GM12891 (cell line): ENCODE results near the gene RAI1.
A peak's percentile ranks its signal among the peaks of the same experiment; 100 is the strongest.

ENCODE experiments used
- DNase-seq: peaks from one replicate; pipeline ENCODE4 v3.0.0; 2011; ENCODE audit warnings: low spot score; ENCODE audit not compliant: insufficient read length
- FAIRE-seq: peaks from 2 replicates; lab custom pipeline; 2011; peaks lifted over from hg19 to GRCh38; lab: Jason Lieb, UNC
- PAX5 ChIP-seq: IDR thresholded peaks from 2 replicates; pipeline ENCODE4 v1.6.1; 2011; ENCODE audit warnings: low read length, moderate library complexity, mild to moderate bottlenecking; ENCODE audit not compliant: insufficient read depth, severe bottlenecking
- POLR2A ChIP-seq: IDR thresholded peaks from 2 replicates; pipeline ENCODE4 v1.6.1; 2011; ENCODE audit warnings: low read depth, low read length, control low read depth
- POLR2AphosphoS5 ChIP-seq: IDR thresholded peaks from 2 replicates; pipeline ENCODE4 v1.6.1; 2011; ENCODE audit warnings: low read depth, low read length, control low read depth
- POU2F2 ChIP-seq: IDR thresholded peaks from 2 replicates; pipeline ENCODE4 v1.6.1; 2011; ENCODE audit warnings: low read depth, mild to moderate bottlenecking, control low read depth, low read length, moderate library complexity
- SPI1 ChIP-seq: IDR thresholded peaks from 2 replicates; pipeline ENCODE4 v1.6.1; 2011; ENCODE audit warnings: low read depth, low read length, control low read depth
- TAF1 ChIP-seq: IDR thresholded peaks from 2 replicates; pipeline ENCODE4 v1.6.1; 2011; ENCODE audit warnings: low read depth, low read length, control low read depth

The RAI1 gene

DNA sequence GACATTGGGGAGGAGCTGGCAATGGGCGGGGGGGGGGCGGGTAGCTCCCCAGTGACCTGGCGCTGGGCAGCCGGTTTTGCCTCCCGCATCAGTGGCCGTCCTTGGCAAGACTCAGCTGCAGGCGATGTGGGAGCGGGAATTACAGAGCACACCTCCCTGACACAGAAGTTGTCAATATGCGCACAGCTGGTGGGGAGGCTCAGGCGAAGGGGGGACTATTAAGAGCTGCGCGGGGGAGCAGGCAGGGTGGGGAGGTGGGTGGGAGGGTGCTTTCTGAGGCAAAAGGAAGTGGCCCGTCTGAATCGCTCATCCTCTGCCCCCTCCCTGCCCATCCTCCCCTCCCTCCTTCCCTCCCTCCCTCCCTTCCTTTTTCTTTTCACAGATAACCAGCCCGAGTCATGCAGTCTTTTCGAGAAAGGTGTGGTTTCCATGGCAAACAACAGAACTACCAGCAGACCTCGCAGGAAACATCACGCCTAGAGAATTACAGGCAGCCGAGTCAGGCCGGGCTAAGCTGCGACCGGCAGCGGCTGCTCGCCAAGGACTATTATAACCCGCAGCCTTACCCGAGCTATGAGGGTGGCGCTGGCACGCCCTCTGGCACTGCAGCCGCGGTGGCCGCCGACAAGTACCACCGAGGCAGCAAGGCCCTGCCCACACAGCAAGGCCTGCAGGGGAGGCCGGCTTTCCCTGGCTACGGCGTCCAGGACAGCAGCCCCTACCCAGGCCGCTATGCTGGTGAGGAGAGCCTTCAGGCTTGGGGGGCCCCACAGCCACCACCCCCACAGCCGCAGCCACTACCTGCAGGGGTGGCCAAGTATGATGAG lies 111.5 kb downstream of the RAI1 start:
- no peak for DNase-seq
- TF ChIP-seq POLR2A = no peak
- TF ChIP-seq SPI1 = no peak
- no peak for TF ChIP-seq POLR2AphosphoS5
- TF ChIP-seq TAF1 = no peak
- no peak for TF ChIP-seq POU2F2
- TF ChIP-seq PAX5 = no peak
- FAIRE-seq = peak; percentile 80

DNA sequence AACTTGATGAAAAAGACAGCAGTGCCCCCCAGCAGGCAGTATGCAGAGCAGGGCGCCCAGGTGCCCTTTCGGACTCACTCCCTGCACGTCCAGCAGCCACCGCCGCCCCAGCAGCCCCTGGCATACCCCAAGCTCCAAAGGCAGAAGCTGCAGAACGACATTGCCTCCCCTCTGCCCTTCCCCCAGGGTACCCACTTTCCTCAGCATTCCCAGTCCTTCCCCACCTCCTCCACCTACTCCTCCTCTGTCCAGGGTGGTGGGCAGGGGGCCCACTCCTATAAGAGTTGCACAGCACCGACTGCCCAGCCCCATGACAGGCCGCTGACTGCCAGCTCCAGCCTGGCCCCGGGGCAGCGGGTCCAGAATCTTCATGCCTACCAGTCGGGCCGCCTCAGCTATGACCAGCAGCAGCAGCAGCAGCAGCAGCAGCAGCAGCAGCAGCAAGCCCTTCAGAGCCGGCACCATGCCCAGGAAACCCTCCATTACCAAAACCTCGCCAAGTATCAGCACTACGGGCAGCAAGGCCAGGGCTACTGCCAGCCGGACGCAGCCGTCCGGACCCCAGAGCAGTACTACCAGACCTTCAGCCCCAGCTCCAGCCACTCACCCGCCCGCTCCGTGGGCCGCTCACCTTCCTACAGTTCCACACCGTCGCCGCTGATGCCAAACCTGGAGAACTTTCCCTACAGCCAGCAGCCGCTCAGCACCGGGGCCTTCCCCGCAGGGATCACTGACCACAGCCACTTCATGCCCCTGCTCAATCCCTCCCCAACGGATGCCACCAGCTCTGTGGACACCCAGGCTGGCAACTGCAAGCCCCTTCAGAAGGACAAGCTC lies 112.3 kb downstream of the RAI1 start:
- DNase-seq (no peak), FAIRE-seq (no peak)
- TF ChIP-seq TAF1 (no peak), SPI1 (no peak), POU2F2 (no peak), POLR2AphosphoS5 (no peak), PAX5 (no peak), POLR2A (no peak)

DNA sequence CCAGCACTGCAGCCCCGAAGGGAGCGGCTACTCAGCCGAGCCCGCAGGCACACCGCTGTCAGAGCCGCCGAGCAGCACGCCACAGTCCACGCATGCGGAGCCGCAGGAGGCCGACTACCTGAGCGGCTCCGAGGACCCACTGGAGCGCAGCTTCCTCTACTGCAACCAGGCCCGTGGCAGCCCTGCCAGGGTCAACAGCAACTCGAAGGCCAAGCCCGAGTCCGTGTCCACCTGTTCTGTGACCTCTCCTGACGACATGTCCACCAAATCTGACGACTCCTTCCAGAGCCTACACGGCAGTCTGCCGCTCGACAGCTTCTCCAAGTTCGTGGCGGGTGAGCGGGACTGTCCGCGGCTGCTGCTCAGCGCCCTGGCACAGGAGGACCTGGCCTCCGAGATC lies 113.1 kb downstream of the RAI1 start:
- FAIRE-seq = no peak

GRCh38 chr17:17795296-17795695 lies 114.0 kb downstream of the RAI1 start:
- TF ChIP-seq SPI1 (no peak), POLR2AphosphoS5 (no peak), TAF1 (no peak), POU2F2 (no peak), POLR2A (no peak), PAX5 (no peak)
- FAIRE-seq (no peak), DNase-seq (no peak)

More for the DNA sequence above, 113.1 kb downstream of the RAI1 start:
- TF ChIP-seq POLR2A (no peak), TAF1 (no peak), PAX5 (no peak), POU2F2 (no peak), SPI1 (no peak), POLR2AphosphoS5 (no peak)
- DNase-seq = no peak

GRCh38 chr17:17795946-17796786 lies 114.9 kb downstream of the RAI1 start:
- FAIRE-seq = no peak
- TF ChIP-seq PAX5 (no peak), POU2F2 (no peak), SPI1 (no peak), POLR2A (no peak), TAF1 (no peak), POLR2AphosphoS5 (no peak)
- no peak for DNase-seq

DNA sequence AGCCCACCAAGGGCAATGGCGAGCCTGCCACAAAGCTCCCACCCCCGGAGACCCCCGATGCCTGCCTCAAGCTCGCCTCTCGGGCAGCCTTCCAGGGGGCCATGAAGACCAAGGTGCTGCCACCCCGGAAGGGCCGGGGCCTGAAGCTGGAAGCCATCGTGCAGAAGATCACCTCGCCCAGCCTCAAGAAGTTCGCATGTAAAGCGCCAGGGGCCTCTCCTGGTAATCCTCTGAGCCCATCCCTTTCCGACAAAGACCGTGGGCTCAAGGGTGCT lies 115.5 kb downstream of the RAI1 start:
- FAIRE-seq (no peak), DNase-seq (no peak)
- TF ChIP-seq POLR2A (no peak), TAF1 (no peak), PAX5 (no peak), SPI1 (no peak), POU2F2 (no peak), POLR2AphosphoS5 (no peak)

- DNase-seq (no peak), FAIRE-seq (no peak)
- no peak for TF ChIP-seq SPI1
- TF ChIP-seq TAF1 = no peak
- TF ChIP-seq POLR2A = no peak
- TF ChIP-seq POU2F2 = no peak
- no peak for TF ChIP-seq PAX5
- no peak for TF ChIP-seq POLR2AphosphoS5
These were observed 116.0 kb downstream of the RAI1 start for GRCh38 chr17:17797119-17797809.

- TF ChIP-seq SPI1 (no peak), POLR2A (no peak), POU2F2 (no peak), POLR2AphosphoS5 (no peak), PAX5 (no peak), TAF1 (no peak)
- FAIRE-seq = no peak
- DNase-seq = no peak
These were observed 116.8 kb downstream of the RAI1 start for GRCh38 chr17:17798010-17798556.

DNA sequence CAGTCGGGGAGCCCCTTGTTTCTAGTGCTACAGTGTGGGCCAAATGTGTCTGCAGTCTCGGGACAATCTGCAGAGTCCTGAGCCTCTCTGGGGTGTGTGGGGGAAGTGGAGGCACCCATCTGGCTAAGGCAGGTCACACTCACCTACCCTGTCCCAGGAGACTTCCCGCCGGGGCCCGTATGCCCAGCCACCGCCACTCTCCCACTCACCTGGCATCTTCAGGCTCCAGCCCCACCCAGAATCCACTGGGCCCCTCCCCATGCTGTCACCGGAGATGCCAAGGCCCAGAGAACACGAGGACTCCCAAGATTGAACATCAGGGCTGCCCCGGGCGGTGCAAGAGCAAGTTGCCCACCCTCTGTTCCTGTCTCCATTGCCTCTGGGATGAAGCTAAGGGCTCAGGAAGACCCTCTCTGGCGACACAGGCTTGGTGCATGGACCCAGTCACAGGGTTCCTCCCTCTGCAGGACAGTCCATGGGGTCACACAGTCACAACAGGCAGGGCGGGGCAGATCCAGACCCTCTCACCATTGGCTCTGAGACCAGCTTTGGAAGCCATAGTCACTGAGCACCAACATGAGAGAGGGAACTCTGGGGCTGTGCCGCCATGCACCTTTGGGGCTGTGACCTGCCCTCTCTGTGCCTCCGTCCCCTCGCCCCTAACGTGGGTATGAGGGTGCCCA lies 117.5 kb downstream of the RAI1 start:
- TF ChIP-seq POLR2AphosphoS5 = no peak
- TF ChIP-seq SPI1 = no peak
- no peak for TF ChIP-seq POU2F2
- TF ChIP-seq PAX5 = no peak
- DNase-seq (no peak), FAIRE-seq (no peak)
